ENCODE data around the gene BSND. TPM values are rescaled to one million over a fixed set of nuclear protein-coding genes. Genes with fewer than 3 reads are reported as not detected.

Gene BSND
- total RNA-seq, 1 experiment from 2014 or later = 0.17 TPM

GRCh38 chr1:54955359-54955758, 43.4 kb upstream of the BSND start:
- H3K27me3 ChIP-seq (ENCODE audit: insufficient read depth, low read length) = no peaks in the 10 kb centered on the region
- H2AK5ac ChIP-seq (ENCODE audit: insufficient read length, low read length) = no peak overlapping the region
- H3K27ac ChIP-seq (ENCODE audit: insufficient read length, low read depth, low read length) = no peak overlapping the region
- no peak overlapping the region for H4K8ac ChIP-seq (replicated peaks; ENCODE audit: insufficient read length, low read depth, low read length)
- no peak overlapping the region for H3K23ac ChIP-seq (ENCODE audit: insufficient read length, low read depth, low read length)
- no peak overlapping the region for H4K91ac ChIP-seq (ENCODE audit: insufficient read length, low read depth, low read length)
- no peaks in the 10 kb centered on the region for H3K23me2 ChIP-seq (ENCODE audit: insufficient read length, low read depth, low read length, poor library complexity, severe bottlenecking)
- H2AFZ ChIP-seq (ENCODE audit: low read length) = no peak overlapping the region
- H3K9me3 ChIP-seq (ENCODE audit: control insufficient read depth, low read depth, low read length) = peaks cover 25% of the 10 kb centered on the region
- WGBS (ENCODE audit: extremely low coverage, insufficient read length, low lambda C conversion rate) = no CpG with 5 or more reads among the region's 1 CpG
- H3K36me3 Mint-ChIP-seq (ENCODE audit: insufficient read depth in 1 of 3, low read depth in 3 of 3) = peaks cover 21 to 57% (median 30%) of the 10 kb centered on the region in 3 experiments
- H3K14ac ChIP-seq (ENCODE audit: insufficient read depth, low read length) = no peak overlapping the region
- H3K79me1 ChIP-seq (ENCODE audit: insufficient read depth, low read depth, low read length, poor library complexity, severe bottlenecking) = no peaks in the 10 kb centered on the region
- H3K4me2 ChIP-seq (ENCODE audit: insufficient read depth, insufficient read length, low read length) = no peak overlapping the region
- no peak overlapping the region for H3K56ac ChIP-seq (ENCODE audit: insufficient read length, low read depth, low read length)
- no peak for TF ChIP-seq CTCF (conservative IDR thresholded peaks at IDR 0.05)
- no peak overlapping the region for H2BK5ac ChIP-seq (ENCODE audit: insufficient read length, low read length)
- H3K27ac Mint-ChIP-seq = no peak overlapping the region
- H4K5ac ChIP-seq (ENCODE audit: insufficient read length, low read depth, low read length) = no peak overlapping the region
- H3K27me3 Mint-ChIP-seq (ENCODE audit: low read depth) = no peaks in the 10 kb centered on the region; the same call in 1 of the 2 replicates
- H3T11ph ChIP-seq (ENCODE audit: low read length) = no peak overlapping the region
- H3K9me3 Mint-ChIP-seq = peaks cover 45 to 52% of the 10 kb centered on the region in 2 experiments
- H2BK12ac ChIP-seq (ENCODE audit: insufficient read length, low read depth, low read length) = no peak overlapping the region
- H2BK20ac ChIP-seq (ENCODE audit: low read depth, low read length, poor library complexity, severe bottlenecking) = no peak overlapping the region
- H3K4ac ChIP-seq (ENCODE audit: low read depth, low read length) = no peak overlapping the region
- H3K4me1 Mint-ChIP-seq = peaks cover 19 to 22% of the 10 kb centered on the region in 2 experiments
- H3K9ac ChIP-seq (ENCODE audit: extremely low read depth, insufficient read length, low read length) = no peak overlapping the region
- no peak overlapping the region for H3K4me3 Mint-ChIP-seq
- H4K20me1 ChIP-seq (ENCODE audit: control insufficient read depth, insufficient read depth, insufficient read length) = no peaks in the 10 kb centered on the region
- no peaks in the 10 kb centered on the region; the same call in 1 of the 2 replicates for H3K4me1 ChIP-seq (ENCODE audit: insufficient read depth, low read length)
- H3K79me2 ChIP-seq (ENCODE audit: insufficient read depth, low read length) = no peaks in the 10 kb centered on the region
- no peak for DNase-seq
- no peak overlapping the region for H2BK15ac ChIP-seq (ENCODE audit: low read depth, low read length)
- no peak overlapping the region for H3K18ac ChIP-seq (ENCODE audit: insufficient read length, low read depth, low read length)
- no peak overlapping the region for H2BK120ac ChIP-seq (ENCODE audit: low read depth, low read length, poor library complexity, severe bottlenecking)
